Astrocyte (in vitro differentiated cells and primary cell): ENCODE data around the gene SLC26A1. TPM values are rescaled to one million over a fixed set of nuclear protein-coding genes. Genes with fewer than 3 reads are reported as not detected.

ENCODE experiments used
- DNase-seq: peaks from one replicate; pipeline ENCODE4 v3.0.0-alpha.2; 2010; ENCODE audit warnings: low read depth
- FAIRE-seq: peaks from 2 replicates; lab custom pipeline; 2011; peaks lifted over from hg19 to GRCh38; lab: Jason Lieb, UNC
- H2AFZ ChIP-seq: 2 replicates; pipeline ENCODE4 v1.6.0; 2012; ENCODE audit warnings: low read depth, low read length, inconsistent platforms
- H3K27ac ChIP-seq: 2 replicates; pipeline ENCODE4 v1.5.1; 2011; ENCODE audit warnings: low read depth, low read length, inconsistent platforms
- H3K27me3 ChIP-seq: 2 replicates; pipeline ENCODE4 v1.6.0; 2011; ENCODE audit warnings: low read length, inconsistent platforms; ENCODE audit not compliant: insufficient read depth
- H3K36me3 ChIP-seq: 2 replicates; pipeline ENCODE4 v1.5.1; 2011; ENCODE audit warnings: low read length, inconsistent platforms; ENCODE audit not compliant: insufficient read depth
- H3K4me1 ChIP-seq: 2 replicates; pipeline ENCODE4 v1.5.1; 2011; ENCODE audit warnings: low read length, inconsistent platforms; ENCODE audit not compliant: insufficient read depth
- H3K4me2 ChIP-seq: 2 replicates; pipeline ENCODE4 v1.6.0; 2012; ENCODE audit warnings: low read length, inconsistent platforms
- H3K4me3 ChIP-seq: 2 replicates; pipeline ENCODE4 v1.5.1; 2011; ENCODE audit warnings: low read depth, mild to moderate bottlenecking, low read length, inconsistent platforms; ENCODE audit not compliant: insufficient read depth
- H3K79me2 ChIP-seq: 2 replicates; pipeline ENCODE4 v1.6.0; 2012; ENCODE audit warnings: mild to moderate bottlenecking, low read length, inconsistent platforms; ENCODE audit not compliant: insufficient read depth
- H3K9ac ChIP-seq: 2 replicates; pipeline ENCODE4 v1.6.0; 2012; ENCODE audit warnings: mild to moderate bottlenecking, low read length, inconsistent platforms
- H3K9me3 ChIP-seq: 2 replicates; pipeline ENCODE4 v1.5.1; 2012; ENCODE audit warnings: low read depth, mild to moderate bottlenecking, low read length, inconsistent platforms; ENCODE audit not compliant: insufficient read depth
- H4K20me1 ChIP-seq: 2 replicates; pipeline ENCODE4 v1.6.0; 2012; ENCODE audit warnings: low read length, inconsistent platforms; ENCODE audit not compliant: insufficient read depth
- H3K27ac Mint-ChIP-seq: one replicate; pipeline ENCODE4 v1.8.0; 2021; ENCODE audit warnings: mild to moderate bottlenecking, mixed read lengths; ENCODE audit not compliant: unreplicated experiment
- H3K27me3 Mint-ChIP-seq: one replicate; pipeline ENCODE4 v1.8.0; 2021; ENCODE audit warnings: low read depth, mixed read lengths; ENCODE audit not compliant: unreplicated experiment
- H3K36me3 Mint-ChIP-seq: one replicate; pipeline ENCODE4 v1.8.0; 2021; ENCODE audit warnings: low read depth, mixed read lengths; ENCODE audit not compliant: unreplicated experiment
- H3K4me1 Mint-ChIP-seq: one replicate; pipeline ENCODE4 v1.8.0; 2021; ENCODE audit warnings: low read depth, mixed read lengths; ENCODE audit not compliant: unreplicated experiment
- H3K4me3 Mint-ChIP-seq: one replicate; pipeline ENCODE4 v1.8.0; 2021; ENCODE audit warnings: mild to moderate bottlenecking, moderate library complexity, mixed read lengths; ENCODE audit not compliant: unreplicated experiment
- H3K9me3 Mint-ChIP-seq: one replicate; pipeline ENCODE4 v1.8.0; 2021; ENCODE audit warnings: mild to moderate bottlenecking, mixed read lengths; ENCODE audit not compliant: unreplicated experiment
- EZH2 ChIP-seq: IDR thresholded peaks from 2 replicates; pipeline ENCODE4 v1.6.1; 2012; ENCODE audit warnings: mild to moderate bottlenecking, low read length, inconsistent platforms; ENCODE audit not compliant: insufficient read depth
- total RNA-seq: library from RNA; stranded (reverse); gene quantifications from 2 replicates; pipeline ENCODE4 v1.2.1, GENCODE V29; 2021
- TF ChIP-seq, protein P1 (sequence below): IDR thresholded peaks from 2 replicates; pipeline ENCODE4 v1.5.1; 2011; ENCODE audit warnings: low read depth, mild to moderate bottlenecking, inconsistent platforms, low read length, moderate library complexity; ENCODE audit not compliant: insufficient read depth

SLC26A1 gene
- total RNA-seq, 1 donor from 2014 or later, result 0.34 TPM

DNA sequence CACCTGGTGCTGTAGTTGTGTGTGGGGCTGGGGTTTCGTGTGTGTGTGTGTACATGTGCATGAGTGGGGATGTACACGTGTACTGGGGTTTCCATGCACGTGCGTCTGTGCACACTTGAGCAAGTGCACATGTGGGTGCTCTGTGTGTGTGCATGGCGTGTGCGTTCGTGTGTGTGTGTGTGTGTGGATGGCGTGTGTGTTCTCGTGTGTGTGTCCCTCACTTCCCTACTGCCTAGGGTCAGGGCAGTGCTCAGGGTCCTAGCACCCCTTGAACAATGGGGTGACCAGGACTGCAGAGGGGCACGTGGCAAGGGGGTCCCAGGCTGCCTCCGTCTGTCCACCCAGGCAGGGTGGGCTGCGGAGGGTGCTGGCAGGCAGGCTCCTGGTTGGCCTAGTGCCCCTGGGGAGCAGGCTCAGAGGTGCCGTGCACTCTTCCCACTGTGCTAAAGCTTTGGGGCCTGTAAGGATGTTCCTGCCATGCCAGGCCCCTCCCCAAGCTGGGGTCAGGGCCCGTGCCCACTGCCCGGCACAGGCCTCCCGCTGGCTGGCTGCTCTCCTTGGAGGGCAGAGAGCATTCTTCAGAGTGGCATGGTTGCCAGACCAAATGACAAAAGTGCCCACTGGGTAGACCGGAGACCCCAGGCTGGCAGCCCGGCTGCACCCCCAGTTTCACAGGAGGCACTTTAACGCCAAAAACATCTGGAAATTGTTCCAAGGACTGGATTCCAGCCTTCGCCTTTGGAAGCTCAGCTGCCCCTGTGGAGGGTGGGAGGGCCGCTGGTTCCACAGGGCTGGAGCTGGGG is 47.3 kb upstream of the SLC26A1 start:
- Histone ChIP-seq H3K4me1 (peaks cover 53% of the 10 kb centered on the region), H3K27ac (peak overlapping the region; percentile 18), H3K36me3 (no peaks in the 10 kb centered on the region), H4K20me1 (no peaks in the 10 kb centered on the region), H3K9me3 (no peaks in the 10 kb centered on the region), H3K79me2 (no peaks in the 10 kb centered on the region), H2AFZ (peak overlapping the region; percentile 79), H3K4me3 (no peak overlapping the region), H3K4me2 (peak overlapping the region; percentile 79), H3K27me3 (no peaks in the 10 kb centered on the region), H3K9ac (no peak overlapping the region)
- Mint-ChIP-seq H3K27me3 (no peaks in the 10 kb centered on the region), H3K9me3 (no peaks in the 10 kb centered on the region), H3K4me3 (no peak overlapping the region), H3K4me1 (peaks cover 15% of the 10 kb centered on the region), H3K27ac (no peak overlapping the region), H3K36me3 (peaks cover 1% of the 10 kb centered on the region)
- FAIRE-seq (no peak), DNase-seq (no peak)
- TF ChIP-seq, protein P1, sequence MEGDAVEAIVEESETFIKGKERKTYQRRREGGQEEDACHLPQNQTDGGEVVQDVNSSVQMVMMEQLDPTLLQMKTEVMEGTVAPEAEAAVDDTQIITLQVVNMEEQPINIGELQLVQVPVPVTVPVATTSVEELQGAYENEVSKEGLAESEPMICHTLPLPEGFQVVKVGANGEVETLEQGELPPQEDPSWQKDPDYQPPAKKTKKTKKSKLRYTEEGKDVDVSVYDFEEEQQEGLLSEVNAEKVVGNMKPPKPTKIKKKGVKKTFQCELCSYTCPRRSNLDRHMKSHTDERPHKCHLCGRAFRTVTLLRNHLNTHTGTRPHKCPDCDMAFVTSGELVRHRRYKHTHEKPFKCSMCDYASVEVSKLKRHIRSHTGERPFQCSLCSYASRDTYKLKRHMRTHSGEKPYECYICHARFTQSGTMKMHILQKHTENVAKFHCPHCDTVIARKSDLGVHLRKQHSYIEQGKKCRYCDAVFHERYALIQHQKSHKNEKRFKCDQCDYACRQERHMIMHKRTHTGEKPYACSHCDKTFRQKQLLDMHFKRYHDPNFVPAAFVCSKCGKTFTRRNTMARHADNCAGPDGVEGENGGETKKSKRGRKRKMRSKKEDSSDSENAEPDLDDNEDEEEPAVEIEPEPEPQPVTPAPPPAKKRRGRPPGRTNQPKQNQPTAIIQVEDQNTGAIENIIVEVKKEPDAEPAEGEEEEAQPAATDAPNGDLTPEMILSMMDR, result no peak
- TF ChIP-seq EZH2, result no peak

GRCh38 chr4:1039493-1040343 is 46.5 kb upstream of the SLC26A1 start:
- H3K9me3 ChIP-seq, result no peaks in the 10 kb centered on the region
- Mint-ChIP-seq H3K9me3 (no peaks in the 10 kb centered on the region), H3K4me3 (no peak overlapping the region), H3K36me3 (no peaks in the 10 kb centered on the region), H3K27me3 (no peaks in the 10 kb centered on the region), H3K27ac (no peak overlapping the region), H3K4me1 (peaks cover 15% of the 10 kb centered on the region)
- no peak for FAIRE-seq
- no peak overlapping the region for H3K4me3 ChIP-seq
- H3K27ac ChIP-seq, result no peak overlapping the region
- no peaks in the 10 kb centered on the region for H3K36me3 ChIP-seq
- DNase-seq, result no peak
- no peaks in the 10 kb centered on the region for H3K27me3 ChIP-seq
- H3K4me1 ChIP-seq, result peaks cover 50% of the 10 kb centered on the region
- peak overlapping the region; percentile 28 for H2AFZ ChIP-seq
- peak overlapping the region; percentile 30 for H3K9ac ChIP-seq
- H3K4me2 ChIP-seq, result peak overlapping the region; percentile 28
- H4K20me1 ChIP-seq, result no peaks in the 10 kb centered on the region
- no peak for TF ChIP-seq EZH2
- TF ChIP-seq, protein P1, result no peak
- no peaks in the 10 kb centered on the region for H3K79me2 ChIP-seq
